H1 (cell line): ENCODE data around the gene CDHR5. TPM values are rescaled to one million over a fixed set of nuclear protein-coding genes. Genes with fewer than 3 reads are reported as not detected.

ENCODE experiments used
- BRCA1 ChIP-seq: IDR thresholded peaks from 2 replicates; pipeline ENCODE4 v1.6.1; 2012; ENCODE audit warnings: low read depth, low read length, improper control_type of control experiment
- CTBP2 ChIP-seq: IDR thresholded peaks from 2 replicates; pipeline ENCODE4 v1.7.0; 2011; ENCODE audit warnings: borderline replicate concordance, mild to moderate bottlenecking, moderate library complexity, mixed read lengths, low read length; ENCODE audit not compliant: insufficient read depth, insufficient read length
- KDM5A ChIP-seq: fragments of 200-600 bp; IDR thresholded peaks from 2 replicates; pipeline ENCODE4 v1.7.1; 2012; ENCODE audit warnings: mild to moderate bottlenecking, low read length, inconsistent platforms, mixed read lengths
- SIN3A ChIP-seq, 2 experiments: IDR thresholded peaks in 1 of 2; conservative IDR thresholded peaks in 1 of 2; 2 replicates each; pipeline ENCODE4 v1.6.1; 2011 to 2012; ENCODE audit warnings: low read length in 2 of 2, improper control_type of control experiment in 1 of 2, low read depth in 1 of 2, mild to moderate bottlenecking in 1 of 2
- SUZ12 ChIP-seq: fragments of 200-600 bp; sonication (generic); IDR thresholded peaks from 2 replicates; pipeline ENCODE4 v1.6.1; 2012; ENCODE audit warnings: mild to moderate bottlenecking, inconsistent platforms, low read length, moderate library complexity, mixed read lengths
- TAF7 ChIP-seq: optimal IDR thresholded peaks from 2 replicates; pipeline ENCODE3; 2011; ENCODE audit warnings: low read depth, mild to moderate bottlenecking, inconsistent platforms, low read length, moderate library complexity, borderline replicate concordance
- polyA plus RNA-seq, 7 experiments: library from polyadenylated mRNA; depleted of rRNA in 3 of 7; stranded (reverse) in 5 of 7; unstranded in 2 of 7; fragments of >200 nt in 5 of 7; fragments of 200-250 nt in 2 of 7; gene quantifications; 1 replicate in 5 of 7; 2 replicates in 1 of 7; 4 replicates in 1 of 7; pipeline versions ENCODE4 v1.2.1 to v1.2.3, GENCODE V29; 2011 to 2013; ENCODE audit warnings: missing spikeins in 2 of 7, mixed read lengths in 2 of 7
- total RNA-seq: library from RNA; stranded (reverse); fragmentation: NEBNext Ultra II Directional; extraction: Animal tissue kit (Norgen Biotek cat#: 25700); gene quantifications from 2 replicates; pipeline ENCODE4 v1.2.1, GENCODE V29; 2021

The CDHR5 gene
- total and polyA plus RNA-seq, 2 of the 8 experiments (the other 6 are each of a cell fraction or from before 2014, with no cell fraction given): not detected

GRCh38 chr11:620935-621814, 3.6 kb downstream of the CDHR5 start (continued):
- TF ChIP-seq TAF7: no peak
- TF ChIP-seq BRCA1: no peak
- no peak for TF ChIP-seq SUZ12
- no peak for TF ChIP-seq KDM5A
- no peak for TF ChIP-seq CTBP2
- TF ChIP-seq SIN3A (conservative IDR thresholded peaks at IDR 0.05 in 1 of 2, IDR thresholded peaks at IDR 0.05 in 1 of 2; ENCODE audit: low read depth in 1 of 2, low read length in 2 of 2): no peak
